ENCODE results near the gene LRRC7.
"Not testable (repeated sequence)": the region's sequence is repeated elsewhere in the genome, so short reads cannot be mapped to it uniquely, and the experiment has no call there.

The LRRC7 gene

DNA sequence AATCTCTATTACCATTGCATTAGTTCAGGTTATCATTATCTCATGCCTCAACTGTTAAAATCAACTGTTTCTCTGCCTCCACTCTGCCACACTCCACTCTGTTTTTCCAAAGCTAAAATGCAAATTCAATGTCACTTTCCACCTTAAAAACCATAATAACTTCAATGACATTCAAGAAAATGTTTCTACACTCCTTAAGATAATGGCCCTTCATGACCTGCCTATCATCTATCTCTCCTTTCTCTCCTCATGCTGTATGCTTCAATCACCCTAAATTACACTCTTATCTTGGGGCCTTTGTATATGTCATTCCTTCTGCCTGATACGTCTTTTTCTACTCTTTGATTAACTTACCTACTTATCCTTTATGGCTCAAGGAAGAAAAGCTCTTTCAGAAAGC is 296.0 kb downstream of the LRRC7 start:
- no peak for DNase-seq
- TF ChIP-seq POLR2A (IDR thresholded peaks at IDR 0.05; ENCODE audit: low read length) = no peak
- TF ChIP-seq GATA1 (IDR thresholded peaks at IDR 0.05; ENCODE audit: low read depth, low read length) = no peak

DNA sequence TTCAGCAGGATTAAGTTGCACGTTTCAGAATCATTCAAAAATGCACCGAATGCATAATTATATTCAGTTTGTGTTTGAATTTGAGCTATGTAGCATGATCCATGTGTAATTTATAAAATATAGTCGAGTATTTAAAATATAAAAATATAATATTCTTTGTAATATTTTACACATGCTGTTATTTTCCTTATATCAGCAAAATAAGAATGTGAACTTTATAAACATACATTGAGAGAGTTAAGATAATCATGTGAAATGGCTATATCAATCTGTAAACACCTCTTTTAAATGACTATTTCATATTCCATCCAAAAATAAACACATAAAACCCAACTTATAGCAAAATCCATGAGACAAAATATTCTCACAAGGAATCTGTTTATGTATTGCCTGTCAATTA is 303.7 kb downstream of the LRRC7 start:
- TF ChIP-seq GATA1 (IDR thresholded peaks at IDR 0.05; ENCODE audit: low read depth, low read length) (no peak), POLR2A (IDR thresholded peaks at IDR 0.05; ENCODE audit: low read length) (no peak)
- DNase-seq = no peak

DNA sequence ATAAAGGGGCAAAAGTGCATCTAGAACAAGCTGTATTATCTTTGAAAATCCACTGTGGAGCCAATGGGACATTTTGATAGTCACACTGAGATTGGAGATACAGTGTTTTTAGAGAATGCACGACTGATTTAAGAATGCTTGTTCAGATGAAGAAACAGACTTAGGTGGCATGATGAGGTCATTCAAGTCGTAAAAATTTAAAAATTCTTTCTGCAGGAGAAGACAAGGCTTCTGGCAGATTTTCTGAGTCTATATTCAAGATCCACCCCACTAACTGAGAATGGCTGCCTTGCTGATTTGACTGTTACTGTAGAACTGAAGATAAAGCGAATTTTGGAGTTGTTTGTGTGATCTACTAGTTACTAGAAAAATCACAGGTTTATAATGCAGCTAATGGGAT is 310.6 kb downstream of the LRRC7 start:
- no peak for TF ChIP-seq GATA1 (IDR thresholded peaks at IDR 0.05; ENCODE audit: low read depth, low read length)
- no peak for TF ChIP-seq POLR2A (IDR thresholded peaks at IDR 0.05; ENCODE audit: low read length)
- DNase-seq = no peak

DNA sequence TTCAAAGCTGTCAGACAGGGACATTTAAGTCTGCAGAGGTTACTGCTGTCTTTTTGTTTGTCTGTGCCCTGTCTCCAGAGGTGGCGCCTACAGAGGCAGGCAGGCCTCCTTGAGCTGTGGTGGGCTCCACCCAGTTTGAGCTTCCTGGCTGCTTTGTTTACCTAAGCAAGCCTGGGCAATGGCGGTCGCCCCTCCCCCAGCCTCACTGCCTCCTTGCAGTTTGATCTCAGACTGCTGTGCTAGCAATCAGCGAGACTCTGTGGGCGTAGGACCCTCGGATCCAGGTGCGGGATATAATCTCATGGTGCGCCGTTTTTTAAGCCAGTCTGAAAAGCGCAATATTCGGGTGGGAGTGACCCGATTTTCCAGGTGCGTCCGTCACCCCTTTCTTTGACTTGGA is 320.3 kb downstream of the LRRC7 start:
- DNase-seq = not testable (repeated sequence)

DNA sequence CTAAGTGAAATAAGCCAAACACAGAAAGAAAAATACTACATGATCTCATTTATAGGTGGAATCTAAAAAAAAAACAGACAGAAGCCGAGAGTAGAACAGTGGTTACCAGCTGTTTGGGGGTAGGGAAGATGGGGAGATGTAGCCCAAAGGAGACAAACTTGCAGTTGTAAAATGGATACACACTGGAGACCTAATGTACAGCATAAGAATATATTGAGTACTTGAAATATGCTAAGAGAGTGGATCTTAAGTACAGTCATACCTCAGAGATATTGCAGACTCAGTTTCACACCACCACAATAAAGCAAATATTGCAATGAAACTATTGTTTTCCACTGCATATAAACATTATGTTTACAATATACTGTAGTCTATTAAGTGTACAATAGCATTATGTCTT is 320.9 kb downstream of the LRRC7 start:
- TF ChIP-seq POLR2A (IDR thresholded peaks at IDR 0.05; ENCODE audit: low read length) (no peak), GATA1 (IDR thresholded peaks at IDR 0.05; ENCODE audit: low read depth, low read length) (no peak)
- no peak for DNase-seq

DNA sequence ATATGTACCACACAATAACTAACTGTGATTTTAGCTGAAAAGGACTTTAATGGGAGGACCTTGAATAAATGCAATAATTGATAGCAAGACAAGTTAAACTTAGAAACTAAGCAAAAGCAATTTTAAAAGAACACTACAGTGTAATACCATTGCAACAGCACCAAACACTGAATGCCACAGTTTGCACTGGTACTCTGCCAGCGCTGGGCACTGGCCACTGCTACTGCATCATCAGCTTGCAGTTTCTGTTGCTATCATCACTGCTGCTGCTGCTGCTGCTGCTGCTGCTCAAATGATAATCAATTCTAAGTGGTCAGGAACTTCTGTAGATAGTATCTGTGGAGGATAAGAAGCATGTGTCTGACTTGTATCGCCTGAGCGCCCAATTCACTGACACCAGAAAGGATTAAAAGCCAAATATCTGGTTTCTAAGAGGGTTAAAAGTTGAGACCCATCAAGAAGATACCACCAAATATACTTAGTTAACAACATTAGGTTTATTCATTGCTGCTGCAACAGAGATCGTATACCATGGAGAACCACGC is 330.8 kb downstream of the LRRC7 start:
- TF ChIP-seq POLR2A (IDR thresholded peaks at IDR 0.05; ENCODE audit: low read length) (no peak), GATA1 (IDR thresholded peaks at IDR 0.05; ENCODE audit: low read depth, low read length) (no peak)
- peak in 1 of 2 experiments; percentile 2 for DNase-seq

DNA sequence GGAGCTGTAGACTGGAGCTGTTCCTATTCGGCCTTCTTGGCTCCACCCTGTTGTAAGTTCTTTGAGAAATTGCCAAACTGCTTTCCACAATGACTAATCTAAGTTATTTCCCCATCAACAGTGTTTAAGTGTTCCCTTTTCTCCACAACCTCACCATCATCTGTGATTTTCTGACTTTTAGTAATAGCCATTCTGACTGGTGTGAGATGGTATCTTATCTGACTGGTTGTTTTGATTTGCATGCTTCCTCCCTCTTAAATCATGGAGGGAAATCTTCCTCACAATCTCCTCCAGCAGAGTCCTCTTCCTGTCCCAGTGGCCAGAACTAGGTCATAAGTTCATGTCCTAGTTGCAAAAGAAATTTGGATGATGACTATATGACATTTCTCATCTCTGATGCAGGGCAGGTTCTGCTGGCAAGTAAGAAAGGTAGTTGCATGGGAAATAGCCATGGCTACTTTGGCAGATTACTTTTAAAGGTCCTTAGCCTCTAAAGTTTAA is 343.6 kb downstream of the LRRC7 start:
- DNase-seq = no peak
- TF ChIP-seq GATA1 (IDR thresholded peaks at IDR 0.05; ENCODE audit: low read depth, low read length) (no peak), POLR2A (IDR thresholded peaks at IDR 0.05; ENCODE audit: low read length) (no peak)

DNA sequence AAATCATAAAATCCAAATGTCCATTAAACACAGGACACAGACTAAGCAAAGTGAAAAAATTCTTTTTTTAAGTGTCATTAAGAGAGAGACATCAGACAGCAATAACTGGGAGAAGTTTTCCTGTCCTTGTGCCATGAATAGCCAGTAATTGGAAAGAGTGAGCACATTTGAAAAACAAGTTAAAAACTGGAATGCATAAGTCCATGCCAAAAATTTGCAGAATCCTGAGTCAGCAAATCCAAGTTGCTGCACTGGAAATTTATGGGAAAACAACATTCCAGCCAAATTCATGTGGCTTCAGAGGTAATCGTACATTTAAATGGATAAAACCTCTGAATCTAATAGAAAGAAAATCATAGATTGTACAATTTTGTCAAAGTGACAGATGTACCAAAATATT is 346.3 kb downstream of the LRRC7 start:
- no peak for DNase-seq
- TF ChIP-seq GATA1 (IDR thresholded peaks at IDR 0.05; ENCODE audit: low read depth, low read length) = no peak
- TF ChIP-seq POLR2A (IDR thresholded peaks at IDR 0.05; ENCODE audit: low read length) = no peak

DNA sequence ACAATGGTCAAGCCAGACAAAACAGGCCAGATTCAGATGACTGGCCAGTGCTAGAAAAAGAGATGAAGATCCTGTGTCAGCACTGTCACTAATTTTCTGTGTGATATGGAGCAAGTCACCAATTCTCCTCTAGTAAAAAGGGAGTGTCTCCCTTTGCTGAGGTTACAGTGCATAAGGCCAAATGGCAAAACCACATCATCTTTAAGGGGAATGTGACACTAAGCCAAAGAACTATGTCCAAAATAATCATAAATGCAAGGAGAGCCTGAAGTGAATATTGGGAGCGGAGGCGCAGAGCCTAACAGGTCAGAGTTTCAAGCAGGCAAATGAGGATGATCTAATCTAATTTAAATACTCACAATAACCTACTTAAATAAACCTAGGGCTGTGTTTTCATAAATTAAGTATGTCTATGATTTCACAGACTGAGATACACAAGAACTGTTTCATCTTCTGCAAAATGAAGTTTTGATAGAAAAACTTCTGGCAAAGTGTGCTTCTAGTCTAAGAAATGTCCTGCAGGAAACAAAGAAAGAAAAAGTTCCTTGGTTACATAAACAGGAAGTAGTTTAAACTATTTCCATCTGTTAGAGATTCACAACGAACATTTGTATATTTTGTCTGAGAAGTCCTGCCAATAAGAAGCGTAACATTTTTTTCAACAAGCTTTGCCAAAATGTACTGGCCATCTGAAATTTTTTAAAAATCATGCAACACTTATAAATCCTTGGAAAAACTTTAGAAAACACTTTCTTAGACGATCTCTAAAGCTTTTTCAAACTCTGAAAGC is 347.4 kb downstream of the LRRC7 start:
- DNase-seq = no peak
- TF ChIP-seq POLR2A (IDR thresholded peaks at IDR 0.05; ENCODE audit: low read length) = no peak
- TF ChIP-seq GATA1 (IDR thresholded peaks at IDR 0.05; ENCODE audit: low read depth, low read length) = no peak

DNA sequence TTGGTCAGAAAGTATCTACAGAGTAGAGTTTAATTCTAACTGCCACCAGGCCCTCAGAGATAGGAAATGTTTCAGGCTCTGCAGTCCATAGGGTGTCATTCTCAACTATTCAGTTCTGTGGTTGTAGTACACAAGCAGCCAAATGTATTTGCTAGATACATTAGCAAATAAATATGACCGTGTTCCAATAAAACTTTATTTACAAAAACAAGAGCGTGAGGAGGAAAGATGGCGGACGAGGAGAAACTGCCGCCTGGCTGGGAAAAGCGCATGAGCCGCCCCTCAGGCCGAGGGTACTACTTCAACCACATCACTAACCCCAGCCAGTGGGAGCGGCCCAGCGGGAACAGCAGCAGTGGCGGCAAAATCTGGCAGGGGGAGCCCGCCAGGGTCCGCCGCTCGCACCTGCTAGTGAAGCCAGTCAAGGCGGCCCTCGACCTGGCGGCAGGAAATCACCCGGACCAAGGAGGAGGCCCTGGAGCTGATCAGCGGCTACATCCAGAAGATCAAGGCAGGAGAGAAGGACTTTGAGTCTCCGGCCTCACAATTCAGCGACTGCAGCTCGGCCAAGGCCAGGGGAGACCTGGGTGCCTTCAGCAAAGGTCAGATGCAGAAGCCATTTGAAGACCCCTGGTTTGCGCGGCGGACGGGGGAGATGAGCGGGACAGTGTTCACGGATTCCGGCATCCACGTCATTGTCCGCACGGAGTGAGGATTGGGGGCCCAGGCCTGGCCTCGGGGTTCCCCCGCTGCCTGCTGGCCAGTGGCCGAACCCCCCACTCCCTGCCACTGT is 351.6 kb downstream of the LRRC7 start:
- TF ChIP-seq POLR2A (IDR thresholded peaks at IDR 0.05; ENCODE audit: low read length) = no peak
- no peak for TF ChIP-seq GATA1 (IDR thresholded peaks at IDR 0.05; ENCODE audit: low read depth, low read length)
- no peak for DNase-seq

DNA sequence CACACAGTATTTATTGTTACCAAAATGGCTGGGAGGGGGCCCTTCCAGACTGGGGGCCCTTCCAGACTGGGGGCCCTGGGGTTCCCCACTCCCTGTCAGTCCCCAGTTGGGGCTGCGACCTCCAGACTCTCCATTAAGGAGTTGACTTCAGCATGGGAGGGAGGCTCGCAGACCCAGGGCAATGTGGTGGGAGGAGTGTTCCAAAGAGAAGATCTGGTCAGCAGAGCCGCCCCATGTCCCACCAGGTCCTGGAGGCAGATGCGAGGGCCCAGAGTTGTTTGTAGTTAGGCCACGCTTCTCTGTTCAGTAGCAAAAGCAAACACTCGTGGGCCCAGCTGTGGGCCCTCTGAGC is 352.2 kb downstream of the LRRC7 start:
- TF ChIP-seq POLR2A (IDR thresholded peaks at IDR 0.05; ENCODE audit: low read length) (no peak), GATA1 (IDR thresholded peaks at IDR 0.05; ENCODE audit: low read depth, low read length) (no peak)
- no peak for DNase-seq

DNA sequence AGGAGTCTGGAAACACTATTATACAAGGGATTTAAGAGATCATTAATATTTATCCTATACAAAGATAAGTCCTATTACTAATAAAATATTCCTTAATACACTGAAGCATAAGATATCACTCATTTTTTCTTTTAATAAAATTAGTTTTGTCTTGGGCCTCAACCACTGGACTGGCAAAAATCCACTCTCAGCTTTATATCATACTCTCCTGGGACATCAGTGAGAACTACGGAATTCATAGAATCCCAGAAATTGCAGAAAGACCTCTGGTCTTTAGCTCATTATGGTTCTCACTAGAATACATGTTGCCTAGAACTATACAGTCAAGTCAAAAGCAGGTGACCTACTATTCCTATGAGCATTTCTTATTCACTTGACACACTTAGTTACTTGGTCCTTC is 352.7 kb downstream of the LRRC7 start:
- no peak for DNase-seq
- no peak for TF ChIP-seq GATA1 (IDR thresholded peaks at IDR 0.05; ENCODE audit: low read depth, low read length)
- TF ChIP-seq POLR2A (IDR thresholded peaks at IDR 0.05; ENCODE audit: low read length) = no peak

DNA sequence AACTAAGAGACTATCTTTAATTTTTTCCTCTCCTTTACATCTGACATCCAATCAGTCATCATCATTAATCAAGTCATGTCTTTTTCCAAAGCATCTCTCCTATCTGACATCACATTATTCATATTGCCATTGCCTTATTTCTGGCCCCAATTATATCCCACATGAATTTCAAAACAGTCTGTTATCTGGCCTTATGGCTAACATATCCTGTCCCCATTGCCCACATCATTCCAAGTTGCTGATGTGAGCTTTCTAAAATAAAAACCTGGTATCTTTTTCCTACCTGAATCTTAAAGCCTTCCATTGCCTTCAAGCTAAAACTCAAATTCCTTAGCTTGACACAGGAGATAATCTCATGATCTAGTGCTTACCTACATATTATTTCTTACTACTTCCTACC is 353.8 kb downstream of the LRRC7 start:
- DNase-seq = no peak
- TF ChIP-seq GATA1 (IDR thresholded peaks at IDR 0.05; ENCODE audit: low read depth, low read length) = no peak
- TF ChIP-seq POLR2A (IDR thresholded peaks at IDR 0.05; ENCODE audit: low read length) = no peak

DNA sequence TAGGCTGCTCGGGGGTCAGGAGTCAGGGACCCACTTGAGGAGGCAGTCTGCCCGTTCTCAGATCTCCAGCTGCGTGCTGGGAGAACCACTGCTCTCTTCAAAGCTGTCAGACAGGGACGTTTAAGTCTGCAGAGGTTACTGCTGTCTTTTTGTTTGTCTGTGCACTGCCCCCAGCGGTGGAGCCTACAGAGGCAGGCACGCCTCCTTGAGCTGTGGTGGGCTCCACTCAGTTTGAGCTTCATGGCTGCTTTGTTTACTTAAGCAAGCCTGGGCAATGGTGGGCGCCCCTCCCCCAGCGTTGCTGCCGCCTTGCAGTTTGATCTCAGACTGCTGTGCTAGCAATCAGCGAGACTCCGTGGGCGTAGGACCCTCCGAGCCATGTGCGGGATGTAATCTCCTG is 360.5 kb downstream of the LRRC7 start:
- not testable (repeated sequence) for DNase-seq

Data from erythroblast (primary cell).